A673 (cell line): Measurements from ENCODE around the gene FXR2. TPM values are rescaled to one million over a fixed set of nuclear protein-coding genes. Genes with fewer than 3 reads are reported as not detected.
A peak's percentile ranks its signal among the peaks of the same experiment; 100 is the strongest.
"Not testable (repeated sequence)": the region's sequence is repeated elsewhere in the genome, so short reads cannot be mapped to it uniquely, and the experiment has no call there.

ENCODE experiments used
- BruUV-seq: library from RNA; stranded (reverse); fragments of 400-500 nt; replicated peaks from 2 replicates; lab custom pipeline; 2021; lab: Mats Ljungman, UMichigan
- CTCF ChIA-PET: fragments of 300-600 bp; sonication (Branson Sonifier 250); formaldehyde crosslinking; loops from one replicate; lab custom pipeline; 2022; ENCODE audit warnings: antibody characterized with exemption; lab: Charles Lee
- POLR2A ChIA-PET: fragments of 300-600 bp; sonication (Branson Sonifier 250); formaldehyde crosslinking; loops from one replicate; lab custom pipeline; 2022; ENCODE audit warnings: antibody characterized with exemption; ENCODE audit not compliant: low non-redundant PET; lab: Charles Lee
- DNase-seq: peaks from one replicate; pipeline ENCODE4 v3.0.0-alpha.2; 2015; ENCODE audit warnings: low spot score
- H3K27ac ChIP-seq: fragments of 200-600 bp; sonication (generic); 2 replicates; pipeline ENCODE4 v1.5.1; 2016; ENCODE audit warnings: mixed run types, low read depth, mild to moderate bottlenecking, mixed read lengths, antibody characterized with exemption, low read length; ENCODE audit not compliant: poor library complexity, severe bottlenecking
- H3K27me3 ChIP-seq: fragments of 200-600 bp; sonication (generic); replicated peaks from 2 replicates; pipeline ENCODE4 v1.6.1; 2017; ENCODE audit warnings: mixed run types, low read depth, mild to moderate bottlenecking, mixed read lengths, antibody characterized with exemption, low read length; ENCODE audit not compliant: insufficient read depth, poor library complexity
- H3K36me3 ChIP-seq: fragments of 200-600 bp; sonication (generic); 2 replicates; pipeline ENCODE4 v1.6.1; 2016; ENCODE audit warnings: mixed run types, mild to moderate bottlenecking, mixed read lengths, antibody characterized with exemption, low read length; ENCODE audit not compliant: insufficient read depth, poor library complexity, severe bottlenecking
- H3K4me1 ChIP-seq: fragments of 200-600 bp; sonication (generic); 2 replicates; pipeline ENCODE4 v1.6.1; 2017; ENCODE audit warnings: mixed run types, mild to moderate bottlenecking, mixed read lengths, antibody characterized with exemption, low read length; ENCODE audit not compliant: insufficient read depth, poor library complexity, severe bottlenecking
- H3K4me3 ChIP-seq: fragments of 200-600 bp; sonication (generic); 2 replicates; pipeline ENCODE4 v1.5.1; 2016; ENCODE audit warnings: low read depth, mixed run types, mild to moderate bottlenecking, mixed read lengths, low read length; ENCODE audit not compliant: poor library complexity, severe bottlenecking
- H3K9me3 ChIP-seq: fragments of 200-600 bp; sonication (generic); 2 replicates; pipeline ENCODE4 v1.6.1; 2016; ENCODE audit warnings: mixed run types, low read depth, mild to moderate bottlenecking, mixed read lengths, antibody characterized with exemption, low read length; ENCODE audit not compliant: poor library complexity, severe bottlenecking
- CTCF ChIP-seq: fragments of 300-800, 200-600 bp; sonication (generic); conservative IDR thresholded peaks from 2 replicates; pipeline ENCODE4 v1.5.1; 2017; ENCODE audit warnings: low read depth, mild to moderate bottlenecking, antibody characterized with exemption, low read length, moderate library complexity, mixed read lengths
- EZH2 ChIP-seq: fragments of 200-600 bp; sonication (generic); IDR thresholded peaks from 2 replicates; pipeline ENCODE4 v1.6.1; 2017; ENCODE audit warnings: borderline replicate concordance, low read depth, mild to moderate bottlenecking, mixed read lengths, antibody characterized with exemption, low read length; ENCODE audit not compliant: poor library complexity, severe bottlenecking
- intact Hi-C: fragments of 100-400 bp; cut with micrococcal nuclease; formaldehyde crosslinking; loops from one replicate; pipeline ENCODE4 v1.10.0; 2022; ENCODE audit not compliant: unreplicated experiment
- total RNA-seq: library from RNA; stranded (reverse); gene quantifications from 2 replicates; pipeline ENCODE4 v1.2.3, GENCODE V29; 2021

The FXR2 gene
- total RNA-seq, 1 experiment from 2014 or later: 101 TPM

GRCh38 chr17:7611635-7612293, 2.9 kb downstream of the FXR2 start:
- no TSS peak for BruUV-seq
- Histone ChIP-seq H3K4me1 (peaks cover 20% of the 10 kb centered on the region), H3K27me3 (no peaks in the 10 kb centered on the region), H3K27ac (peak overlapping the region; percentile 55), H3K36me3 (peaks cover 11% of the 10 kb centered on the region), H3K4me3 (peak overlapping the region; percentile 92), H3K9me3 (no peaks in the 10 kb centered on the region)
- intact Hi-C loops: no loop called here
- CTCF ChIA-PET: interaction anchor here (1.3 kb wide), 1 partner anchor 76 kb away, joined by 3 read pairs; the partner anchor contains the start of gene WRAP53
- TF ChIP-seq EZH2 (no peak), CTCF (no peak)
- POLR2A ChIA-PET: no interaction called here
- no peak for DNase-seq

GRCh38 chr17:7610641-7611040, 4.1 kb downstream of the FXR2 start:
- BruUV-seq: no TSS peak
- no peak for DNase-seq
- peaks cover 19% of the 10 kb centered on the region for H3K36me3 ChIP-seq
- no peak overlapping the region for H3K4me3 ChIP-seq
- no peaks in the 10 kb centered on the region for H3K27me3 ChIP-seq
- no peak for TF ChIP-seq CTCF
- ChIA-PET POLR2A (no interaction called here), CTCF (no interaction called here)
- intact Hi-C loops: no loop called here
- no peaks in the 10 kb centered on the region for H3K9me3 ChIP-seq
- no peak overlapping the region for H3K27ac ChIP-seq
- H3K4me1 ChIP-seq: peaks cover 20% of the 10 kb centered on the region

- BruUV-seq: no TSS peak
- Histone ChIP-seq H3K27me3 (no peaks in the 10 kb centered on the region), H3K27ac (no peak overlapping the region), H3K4me3 (no peak overlapping the region), H3K4me1 (no peaks in the 10 kb centered on the region), H3K9me3 (no peaks in the 10 kb centered on the region), H3K36me3 (peaks cover 59% of the 10 kb centered on the region)
- no peak for DNase-seq
- ChIA-PET POLR2A (no interaction called here), CTCF (no interaction called here)
- no peak for TF ChIP-seq EZH2
- no peak for TF ChIP-seq CTCF
- intact Hi-C loops: no loop called here
These were observed 8.4 kb downstream of the FXR2 start for GRCh38 chr17:7606280-7606679.

- CTCF ChIA-PET, H3K27ac ChIP-seq, H3K4me1 ChIP-seq, POLR2A ChIA-PET, H3K27me3 ChIP-seq, DNase-seq, H3K9me3 ChIP-seq, BruUV-seq, H3K4me3 ChIP-seq, intact Hi-C loops: not testable (repeated sequence)
- H3K36me3 ChIP-seq: peaks cover 86% of the 10 kb centered on the region
These were observed 17.1 kb downstream of the FXR2 start for GRCh38 chr17:7597561-7597960.
